ENCODE measurements around the gene TENM4.

Gene TENM4

DNA sequence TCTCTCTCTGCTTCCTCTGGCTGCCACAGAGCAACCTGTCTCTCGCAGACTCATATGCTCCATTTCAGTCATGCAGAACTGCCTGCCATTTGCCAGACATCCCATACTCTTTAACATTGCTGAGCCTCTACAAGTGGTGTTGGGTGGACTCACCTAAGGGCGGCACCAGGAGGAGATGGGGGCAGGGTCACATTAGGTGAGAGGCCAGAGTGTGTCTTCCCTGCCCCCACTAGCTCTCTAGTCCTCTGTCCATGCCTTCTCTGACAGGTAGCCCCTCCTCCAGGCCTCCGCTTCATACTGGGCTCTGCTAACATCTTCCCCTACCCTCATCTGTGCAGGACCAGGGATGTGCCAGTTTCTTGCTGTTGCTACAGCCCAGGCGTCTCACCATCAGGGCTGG, 366.3 kb downstream of the TENM4 start:
- no peak for DNase-seq

DNA sequence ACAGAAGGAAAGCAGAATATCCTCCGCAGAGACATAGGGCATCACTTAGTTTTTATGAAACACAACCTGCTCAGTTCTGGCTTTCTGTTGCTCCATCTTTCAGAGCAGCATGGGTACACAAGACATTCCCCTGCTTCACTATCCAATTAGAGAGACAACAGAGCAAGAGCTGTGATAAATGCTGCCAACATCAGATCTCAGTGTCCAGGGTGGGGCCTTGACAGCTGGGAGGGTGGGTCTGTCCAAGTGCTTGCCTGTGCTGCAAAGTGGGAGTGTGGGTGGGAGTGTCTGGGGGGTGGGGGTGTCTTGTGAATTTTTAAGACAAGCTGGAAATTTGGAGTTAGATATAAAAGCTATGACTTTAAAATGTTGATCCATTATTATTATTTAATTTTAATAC, 369.6 kb downstream of the TENM4 start:
- DNase-seq, result no peak

DNA sequence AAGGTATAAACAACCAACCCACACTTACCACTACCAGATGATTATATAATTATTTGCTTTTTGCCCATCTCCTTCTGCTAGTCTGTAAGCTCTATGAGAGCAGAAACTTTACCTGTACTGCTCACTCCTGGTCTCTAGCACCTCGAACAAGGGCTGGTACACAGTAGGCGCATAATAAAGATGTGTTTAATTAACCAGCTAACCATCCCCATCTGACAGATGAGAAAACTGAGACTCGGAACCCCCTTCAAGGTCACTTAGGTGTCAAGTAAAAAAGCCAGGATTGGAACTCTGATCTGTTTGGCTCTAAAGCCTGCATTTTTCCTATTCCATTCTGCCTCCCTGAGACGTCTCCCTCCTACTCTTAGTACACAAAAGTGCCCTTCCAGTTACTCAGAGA, 370.3 kb downstream of the TENM4 start:
- no peak for DNase-seq

DNA sequence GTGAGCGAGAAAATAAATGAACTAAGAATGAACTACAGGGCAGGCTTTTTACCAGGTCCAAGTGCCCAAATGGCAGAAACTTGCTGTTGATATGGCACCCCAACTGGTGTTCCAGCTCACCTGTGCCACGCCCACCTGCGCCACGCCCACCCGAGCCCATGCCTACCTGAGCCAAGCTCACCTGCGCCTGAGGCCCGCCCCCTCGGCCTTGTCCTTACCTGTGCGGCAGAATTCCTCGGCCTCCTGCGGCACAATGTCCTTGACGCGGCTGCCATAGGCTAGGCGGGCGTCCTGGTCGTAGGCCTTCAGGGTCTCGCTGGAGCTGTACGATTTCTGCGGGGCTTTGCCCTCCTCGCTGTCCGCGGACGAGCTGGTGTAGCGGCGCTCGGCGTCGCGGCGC, 371.3 kb downstream of the TENM4 start:
- no peak for DNase-seq

DNA sequence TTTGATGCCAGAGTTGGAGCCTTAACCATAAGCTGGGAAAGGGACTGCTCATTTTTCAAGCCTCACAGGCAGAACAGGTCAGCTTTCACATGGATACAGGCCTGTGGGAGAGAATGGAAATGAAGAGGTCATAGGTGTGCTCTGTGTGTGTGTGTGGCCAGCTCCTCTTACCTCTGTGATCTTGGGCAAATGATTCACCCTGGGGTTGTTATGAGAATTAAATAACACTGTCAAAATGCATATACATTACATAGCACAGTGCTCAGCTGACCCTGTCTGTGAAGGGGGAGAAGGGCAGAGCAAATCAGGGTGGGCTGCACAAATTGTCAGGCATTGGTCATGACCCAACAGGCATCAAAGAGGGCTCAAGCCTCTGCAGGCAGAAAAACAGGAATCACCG, 372.5 kb downstream of the TENM4 start:
- DNase-seq, result no peak

DNA sequence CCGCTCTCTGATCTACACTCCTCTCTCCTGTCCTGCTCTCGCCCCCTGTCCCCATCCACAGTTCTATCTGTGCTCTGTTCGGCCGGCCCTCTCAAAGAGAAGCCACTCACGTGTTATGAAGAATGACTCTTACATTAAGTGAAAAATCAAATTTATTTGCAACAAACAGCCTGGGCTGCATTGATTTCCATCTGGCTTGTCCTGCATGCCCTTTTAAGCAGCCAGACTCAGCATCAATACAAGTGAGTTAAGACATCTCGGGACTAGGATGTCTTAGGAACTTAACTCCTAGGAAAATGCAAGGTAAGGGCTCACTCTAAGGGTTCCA, 373.5 kb downstream of the TENM4 start:
- DNase-seq, result no peak

DNA sequence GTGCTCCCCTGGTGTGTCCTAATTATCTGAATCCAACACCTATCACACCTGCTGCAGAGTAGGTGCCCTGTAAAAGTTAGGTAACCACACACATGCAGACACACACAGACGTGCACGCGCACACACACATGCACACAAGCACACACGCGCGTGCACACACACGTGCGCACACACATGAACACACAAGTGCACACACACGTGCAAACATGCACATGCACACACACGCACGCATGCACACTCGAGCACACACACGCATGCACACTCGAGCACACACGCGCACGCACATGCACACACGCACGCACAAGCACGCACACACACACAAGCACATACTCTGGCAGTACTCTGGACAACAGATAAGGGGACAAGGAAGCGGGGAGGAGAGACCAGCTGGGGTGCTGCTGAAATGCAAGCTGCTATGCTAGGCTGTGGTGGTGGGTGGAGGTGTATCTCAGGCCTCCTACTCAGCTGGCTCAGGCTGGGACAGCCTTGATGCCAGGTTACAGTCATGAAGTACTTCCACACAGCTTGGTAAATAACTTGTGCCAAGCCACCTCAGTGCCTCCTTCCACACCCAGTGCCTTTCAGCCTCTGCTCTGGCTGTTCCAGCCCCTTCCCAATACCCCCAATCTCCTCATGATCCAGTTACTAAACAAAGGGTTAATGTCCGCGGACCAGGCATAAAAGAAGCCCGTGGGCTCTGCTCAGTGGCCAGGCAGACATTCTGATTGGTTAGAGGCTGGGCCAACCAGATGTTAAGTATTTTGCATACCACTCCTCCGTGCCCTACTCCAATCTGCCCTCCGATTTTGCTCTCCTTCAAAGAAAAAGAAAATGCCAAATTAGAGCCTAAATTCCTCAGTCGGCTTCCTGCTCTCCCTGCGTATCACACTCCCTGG, 374.1 kb downstream of the TENM4 start:
- DNase-seq, result no peak

DNA sequence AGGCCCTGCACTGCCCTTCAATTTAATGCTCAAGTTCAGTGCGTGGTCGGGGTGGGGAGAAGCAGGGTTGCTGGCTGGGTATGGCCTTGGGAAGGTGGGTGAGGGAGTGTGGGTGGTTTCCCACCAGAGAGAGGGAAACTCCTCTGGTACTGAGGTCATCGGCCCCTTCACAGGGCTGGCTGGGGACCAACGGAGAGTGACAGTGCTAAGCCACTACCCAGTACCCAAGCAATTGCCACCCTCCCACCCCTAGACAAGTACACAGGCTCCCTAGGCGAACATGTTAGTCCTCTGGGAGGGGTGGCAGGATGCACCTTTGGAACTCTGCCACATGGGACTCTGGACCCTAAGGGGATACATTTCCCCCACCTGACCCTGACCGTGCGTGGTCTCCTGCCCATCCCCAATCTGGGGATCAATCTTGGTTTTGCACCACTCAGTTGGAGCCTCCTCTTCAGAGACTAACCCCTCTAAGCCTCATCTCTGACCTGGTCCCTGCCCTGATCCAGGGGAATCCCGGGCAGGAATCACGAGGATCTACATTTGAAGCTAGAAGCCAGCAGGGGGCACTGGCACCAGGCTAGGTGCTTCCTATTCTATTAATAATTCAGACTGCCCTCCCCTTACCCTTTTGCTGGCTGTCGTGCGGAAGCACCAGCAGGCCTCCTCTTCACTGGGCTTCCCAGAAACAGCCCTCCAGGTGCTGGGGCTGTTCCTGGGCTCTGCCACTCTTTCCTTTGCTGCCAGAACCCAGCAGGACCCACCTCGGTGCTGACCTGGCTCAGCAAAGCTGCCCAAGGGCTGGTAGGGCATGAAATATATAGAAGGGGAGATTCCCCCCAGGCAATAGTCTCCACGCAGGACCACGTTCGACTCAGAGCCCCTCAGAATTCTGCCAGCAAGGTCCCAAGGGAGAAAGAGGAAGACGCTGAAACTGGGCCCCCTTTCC, 377.7 kb downstream of the TENM4 start:
- DNase-seq, result no peak

DNA sequence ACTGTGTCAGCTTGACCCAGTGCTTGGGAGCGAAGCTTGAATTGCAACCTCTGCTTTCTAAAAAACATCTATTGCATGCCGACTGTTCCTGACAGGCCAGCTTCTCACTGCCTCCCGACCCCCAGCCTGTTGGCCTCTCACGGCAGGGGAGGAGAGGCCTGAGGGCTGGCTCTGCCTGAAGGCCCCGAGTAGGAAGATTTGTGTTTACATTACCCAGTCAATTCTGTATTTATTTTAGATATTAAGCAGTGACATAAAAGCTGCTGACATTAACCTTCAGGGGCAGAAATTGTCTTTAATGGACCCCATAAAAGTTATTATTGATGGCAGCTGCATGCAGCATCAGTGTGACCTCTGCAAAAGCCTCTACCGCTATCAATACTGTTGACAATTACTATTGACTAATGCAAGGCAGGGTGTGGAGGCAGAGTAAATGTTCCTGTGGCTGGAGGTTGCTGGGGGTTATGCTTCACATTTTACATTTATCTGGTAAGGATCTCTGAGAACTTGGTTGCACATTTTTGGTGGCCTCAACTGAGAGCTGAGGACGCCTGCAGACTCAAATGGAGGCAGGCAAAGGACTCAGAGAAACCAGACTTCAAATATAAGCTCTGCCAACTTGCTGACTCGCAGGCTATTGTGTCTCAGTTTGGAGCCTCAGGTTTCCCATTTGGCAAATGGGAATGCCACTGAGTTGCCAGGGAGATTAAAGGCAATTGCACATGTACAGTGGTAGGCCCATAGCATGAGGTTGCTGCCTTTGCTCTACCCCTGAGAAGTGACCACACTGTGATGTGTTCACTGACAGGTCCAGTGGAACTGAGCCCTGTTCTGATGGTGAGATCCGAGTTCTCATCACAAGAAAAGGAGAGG, 380.5 kb downstream of the TENM4 start:
- DNase-seq, result no peak

DNA sequence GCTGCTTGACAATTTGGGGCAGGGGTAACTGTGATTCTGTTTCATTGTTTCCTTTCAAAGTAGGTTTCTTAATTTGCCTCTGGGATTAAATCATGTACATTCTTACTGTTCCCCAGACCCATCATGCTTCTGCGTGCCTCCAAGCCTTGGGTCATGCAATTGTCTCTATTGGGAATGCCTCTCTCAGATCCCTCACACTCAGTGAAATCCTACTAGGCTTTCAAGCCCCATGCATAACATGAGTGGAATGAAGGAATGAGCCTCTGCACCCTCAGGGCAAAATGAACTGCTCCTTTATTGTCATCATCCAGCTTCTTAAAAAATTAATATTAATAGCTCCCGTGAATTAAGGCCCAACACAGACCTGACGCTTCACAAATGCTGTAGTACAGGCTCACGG, 381.7 kb downstream of the TENM4 start:
- no peak for DNase-seq

DNA sequence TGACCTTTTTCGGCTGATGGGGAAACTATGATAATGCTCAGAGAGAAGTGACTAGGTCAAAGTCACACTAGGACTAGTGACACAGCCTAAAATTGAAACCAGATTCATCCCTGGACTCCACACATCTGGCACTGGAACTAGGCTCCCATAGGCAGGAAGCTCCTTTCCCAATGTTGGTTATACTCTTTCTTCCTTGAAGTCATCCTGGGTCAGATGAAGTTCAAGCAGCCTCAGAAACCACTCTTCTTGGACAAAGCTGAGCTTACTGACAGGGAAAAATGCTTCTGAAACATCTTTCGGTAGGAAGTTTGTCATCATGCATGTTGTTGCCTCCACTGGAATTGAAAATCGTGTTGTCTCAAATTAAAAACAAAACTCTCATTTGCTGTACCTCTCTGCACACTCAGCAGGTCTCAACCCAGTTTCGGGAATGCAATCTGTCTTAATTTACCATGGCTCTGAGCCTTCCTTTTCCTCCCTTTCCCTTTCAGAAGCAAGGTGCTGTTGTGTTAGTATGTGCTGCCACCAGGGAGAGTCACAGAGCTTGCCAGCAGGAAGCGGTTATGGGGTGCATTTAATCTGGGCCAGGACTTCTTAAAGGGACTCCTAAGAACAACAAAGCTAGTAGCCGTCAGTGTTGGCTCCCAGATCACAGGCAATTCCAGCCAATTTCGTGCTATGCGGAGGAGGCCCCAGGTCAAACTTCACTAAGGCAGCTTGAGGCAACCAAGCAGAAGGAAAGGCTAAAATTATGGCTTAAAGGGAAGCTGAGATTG, 384.8 kb downstream of the TENM4 start:
- DNase-seq, result no peak

DNA sequence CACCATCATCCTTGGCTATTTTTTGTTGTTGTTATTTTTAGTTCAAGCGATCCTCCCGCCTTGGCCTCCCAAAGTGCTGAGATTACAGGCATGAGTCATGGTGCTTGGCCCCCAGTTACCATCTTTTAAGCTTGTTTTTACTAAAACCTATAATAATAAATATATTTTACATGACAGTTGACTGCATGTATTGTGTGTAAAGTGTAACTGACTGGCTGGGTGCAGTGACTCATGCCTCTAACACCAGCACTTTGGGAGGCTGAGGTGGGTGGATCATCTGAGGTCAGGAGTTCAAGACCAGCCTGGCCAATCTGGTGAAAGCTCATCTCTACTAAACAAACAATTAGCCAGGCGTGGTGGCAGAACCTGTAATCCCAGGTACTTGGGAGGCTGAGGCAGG, 386.2 kb downstream of the TENM4 start:
- DNase-seq, result no peak

DNA sequence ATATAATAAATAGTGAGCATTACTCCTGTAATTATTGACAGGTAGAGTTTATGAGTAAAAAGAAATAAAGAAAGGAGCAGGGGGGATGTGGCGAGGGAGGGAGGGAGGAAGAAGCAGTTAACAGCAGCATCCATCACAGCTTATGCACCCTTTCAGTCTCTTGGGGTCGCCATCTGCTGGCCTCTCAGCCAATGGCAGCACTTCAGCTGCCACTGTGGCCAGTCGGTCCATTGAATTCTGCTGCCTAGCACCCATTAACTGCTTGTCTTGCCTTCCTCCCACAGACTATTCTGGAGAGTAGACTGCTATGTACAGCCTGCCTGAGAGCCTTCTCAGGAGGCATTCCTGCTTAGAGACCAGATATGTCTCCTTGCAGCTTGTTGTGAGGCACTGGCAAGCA, 388.3 kb downstream of the TENM4 start:
- no peak for DNase-seq

DNA sequence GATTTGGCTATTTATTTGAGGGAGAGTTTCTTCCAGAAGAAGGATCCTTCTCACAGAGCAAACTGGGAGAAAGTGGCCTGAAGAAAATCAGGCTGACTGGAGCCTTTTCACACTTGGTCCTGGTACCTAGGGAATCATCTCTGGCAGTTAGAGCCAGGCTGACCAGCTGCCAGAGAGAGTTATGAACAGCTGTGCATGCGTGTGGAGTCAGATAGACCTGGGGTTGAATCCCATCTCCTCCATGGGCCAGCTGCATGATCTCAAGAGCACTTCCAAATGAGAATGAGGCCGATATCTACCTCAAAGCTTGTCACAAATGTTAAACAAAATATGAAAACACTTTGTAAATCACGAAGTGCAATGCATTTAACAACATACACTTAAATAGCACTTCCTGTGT, 390.0 kb downstream of the TENM4 start:
- DNase-seq, result no peak

DNA sequence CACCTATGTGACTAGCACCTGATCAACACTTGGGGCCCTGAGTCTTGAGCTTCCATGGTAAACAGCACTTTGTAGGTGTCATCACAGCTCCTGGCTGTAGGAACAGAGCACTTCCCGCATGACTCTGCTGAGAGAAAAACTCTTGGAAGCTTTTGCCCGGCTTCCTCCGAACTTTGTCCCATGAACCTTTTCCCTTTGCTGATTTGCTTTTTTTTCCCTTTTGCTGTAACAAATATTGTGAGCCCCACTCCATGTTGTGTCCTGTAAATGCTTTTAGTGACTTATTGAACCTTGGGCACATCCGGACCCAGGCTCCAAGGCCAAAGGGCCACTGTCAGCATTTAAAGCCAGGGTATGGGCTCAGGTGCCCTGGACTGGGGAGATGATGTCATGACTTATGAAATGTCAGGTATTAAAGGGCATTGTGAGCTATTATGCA, 391.1 kb downstream of the TENM4 start:
- DNase-seq, result no peak

DNA sequence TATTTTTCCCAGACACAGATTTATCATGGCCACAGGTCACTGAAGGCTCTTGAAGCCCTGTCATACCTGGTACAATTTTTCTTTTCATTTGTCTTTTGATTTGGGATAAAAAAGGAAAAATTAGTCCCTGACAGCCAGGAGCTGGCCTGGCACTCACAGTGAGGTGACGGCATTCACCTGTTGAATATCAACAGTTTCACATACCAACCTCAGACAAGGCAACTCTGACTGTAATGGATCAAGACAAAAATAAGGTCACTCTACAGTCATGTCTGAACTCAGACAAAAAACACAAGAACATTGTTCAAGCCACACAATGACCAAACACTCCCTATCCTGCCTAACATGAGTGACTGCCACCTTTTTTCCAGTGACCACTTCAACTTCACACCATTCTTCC, 392.9 kb downstream of the TENM4 start:
- DNase-seq, result no peak

DNA sequence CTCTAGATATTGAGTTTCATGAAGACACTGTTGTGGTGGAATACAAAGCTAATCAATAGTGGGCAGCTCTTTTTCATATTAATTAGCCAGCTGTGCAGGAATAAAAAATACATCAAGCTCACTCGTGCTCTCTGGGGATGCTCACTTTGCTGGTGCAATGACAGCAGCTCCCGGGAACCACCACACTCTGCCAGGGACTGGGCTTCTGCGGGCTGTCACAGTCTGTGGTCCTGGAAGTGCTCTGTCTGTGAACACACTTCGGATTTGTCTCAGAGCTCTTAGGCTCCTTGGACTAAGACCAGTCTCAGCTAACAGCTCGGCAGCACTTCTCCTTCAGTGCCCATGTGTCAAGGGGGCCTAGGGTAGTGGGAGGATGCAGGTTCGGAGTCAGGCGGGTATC, 393.5 kb downstream of the TENM4 start:
- no peak for DNase-seq

DNA sequence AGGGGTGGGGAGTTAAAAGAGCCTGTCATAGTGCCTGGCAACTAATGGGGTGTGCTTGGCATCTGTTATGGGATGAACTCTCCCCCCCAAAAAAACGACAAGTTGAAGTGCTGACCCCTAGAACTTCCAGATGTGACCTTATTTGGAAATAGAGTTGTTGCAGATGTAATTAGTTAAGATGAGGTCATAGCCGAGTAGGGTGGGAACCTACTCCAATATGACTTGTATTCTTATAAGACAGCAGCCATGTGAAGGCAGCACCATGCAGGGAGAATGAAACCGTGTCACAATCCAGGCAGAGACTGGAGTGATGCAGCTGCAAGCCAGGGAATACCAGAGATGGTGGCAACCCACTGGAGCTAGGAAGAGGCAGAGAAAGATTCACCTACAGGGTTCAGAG, 394.5 kb downstream of the TENM4 start:
- DNase-seq, result no peak

DNA sequence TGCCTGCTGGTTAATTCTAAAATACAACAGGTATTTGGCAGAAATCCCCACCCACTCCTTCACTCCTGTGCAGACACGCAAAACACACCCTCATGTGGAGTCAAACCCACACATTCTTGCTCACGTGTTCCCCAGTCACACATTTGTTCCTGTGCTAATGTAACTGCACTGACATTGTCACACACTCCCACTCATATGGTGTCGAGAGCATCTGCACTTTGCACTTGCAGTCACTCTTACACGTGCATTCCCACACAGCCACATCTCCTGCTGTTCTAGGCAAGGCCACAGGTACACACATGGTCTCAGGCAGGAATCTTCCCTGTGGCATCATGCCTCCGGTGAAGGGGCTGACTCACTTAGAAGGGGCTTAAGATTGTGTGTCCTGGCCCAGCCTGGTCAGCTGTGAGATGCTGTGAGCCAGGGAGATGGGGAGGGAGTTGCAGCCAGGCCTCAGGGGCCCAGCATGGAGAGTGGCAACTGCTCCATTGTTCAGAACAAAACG, 395.0 kb downstream of the TENM4 start:
- no peak for DNase-seq

DNA sequence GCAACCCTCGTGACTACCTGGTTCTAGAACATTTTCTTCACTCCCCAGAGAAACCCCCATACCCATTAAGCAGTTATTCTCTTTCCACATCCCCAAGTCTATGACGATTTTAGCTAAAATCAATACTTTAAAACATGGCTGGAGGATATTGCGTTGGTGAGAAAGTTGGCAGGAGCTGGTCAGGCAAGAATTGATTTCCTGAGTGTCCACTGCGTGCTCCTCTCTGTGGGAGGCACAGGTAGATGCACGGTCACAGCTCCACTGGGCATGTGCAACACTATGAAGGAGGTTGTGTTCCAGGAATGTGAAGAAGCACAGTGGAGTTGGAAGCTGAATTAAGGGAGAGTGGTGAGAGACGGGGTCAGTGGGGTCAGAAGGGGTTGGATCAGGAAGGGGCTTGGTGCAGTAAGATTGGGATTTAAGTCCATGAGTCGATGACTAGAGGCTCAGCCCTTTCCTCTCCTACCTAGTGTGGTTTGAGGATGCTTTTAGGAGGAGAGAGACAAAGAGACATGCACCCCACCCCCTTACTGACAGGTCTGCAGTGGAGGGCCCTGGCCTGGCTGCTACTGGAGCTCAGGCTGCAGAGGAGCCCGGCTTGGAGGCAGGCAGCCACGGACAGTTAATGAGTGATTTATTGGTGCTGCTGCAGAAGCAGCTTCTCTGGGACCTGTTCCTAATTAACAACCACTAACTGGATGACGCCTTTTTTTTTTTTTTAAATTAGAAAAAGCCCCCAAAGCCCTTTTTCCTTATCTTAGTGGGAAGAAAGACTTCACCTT, 395.6 kb downstream of the TENM4 start:
- no peak for DNase-seq

DNA sequence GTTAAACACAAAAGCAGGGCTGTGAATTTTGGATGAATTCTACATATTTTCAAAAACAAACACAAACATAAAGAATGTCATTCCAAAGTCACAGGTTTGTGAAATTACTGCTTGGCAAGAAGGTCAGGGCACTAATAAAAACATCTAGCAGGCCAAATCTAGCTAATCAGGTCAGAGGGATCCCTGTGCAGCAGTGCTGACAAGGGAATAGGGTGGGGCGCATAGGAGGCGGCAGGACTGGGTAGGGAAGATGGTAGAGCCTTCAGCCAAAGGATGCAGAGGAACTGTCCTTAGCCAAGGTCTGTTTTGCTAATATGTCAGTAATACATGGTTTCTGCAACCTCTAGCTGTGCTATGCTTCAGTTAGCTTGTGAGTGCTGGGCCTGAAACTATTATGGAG, 396.6 kb downstream of the TENM4 start:
- no peak for DNase-seq
